ENCODE measurements around the gene CDH1. TPM values are rescaled to one million over a fixed set of nuclear protein-coding genes. Genes with fewer than 3 reads are reported as not detected.
A peak's percentile ranks its signal among the peaks of the same experiment; 100 is the strongest.

Gene CDH1
- total RNA-seq, 4 donors from 2014 or later = 190 to 551 (median 434) TPM

- Histone ChIP-seq H3K9me3 (no peaks in the 10 kb centered on the region), H3K4me3 (no peak overlapping the region), H3K4me1 (peaks cover 0 to 41% (median 22%) of the 10 kb centered on the region in 4 donors), H3K27ac (peak overlapping the region; percentile 74 to 83 (median 80)), H3K36me3 (no peaks in the 10 kb centered on the region), H3K27me3 (no peaks in the 10 kb centered on the region)
- intact Hi-C loops (cut with DNase I; ENCODE audit: low total_unique reads) = no loop called here
- in situ Hi-C loops (cut with MboI; ENCODE audit: low pct_ligation_motif_present in 1 of 4, low pct_unique_long_range_greater_than_20kb in 1 of 4, low sequenced_read_pairs in 3 of 4) = no loop called here
- TF ChIP-seq, protein P1, sequence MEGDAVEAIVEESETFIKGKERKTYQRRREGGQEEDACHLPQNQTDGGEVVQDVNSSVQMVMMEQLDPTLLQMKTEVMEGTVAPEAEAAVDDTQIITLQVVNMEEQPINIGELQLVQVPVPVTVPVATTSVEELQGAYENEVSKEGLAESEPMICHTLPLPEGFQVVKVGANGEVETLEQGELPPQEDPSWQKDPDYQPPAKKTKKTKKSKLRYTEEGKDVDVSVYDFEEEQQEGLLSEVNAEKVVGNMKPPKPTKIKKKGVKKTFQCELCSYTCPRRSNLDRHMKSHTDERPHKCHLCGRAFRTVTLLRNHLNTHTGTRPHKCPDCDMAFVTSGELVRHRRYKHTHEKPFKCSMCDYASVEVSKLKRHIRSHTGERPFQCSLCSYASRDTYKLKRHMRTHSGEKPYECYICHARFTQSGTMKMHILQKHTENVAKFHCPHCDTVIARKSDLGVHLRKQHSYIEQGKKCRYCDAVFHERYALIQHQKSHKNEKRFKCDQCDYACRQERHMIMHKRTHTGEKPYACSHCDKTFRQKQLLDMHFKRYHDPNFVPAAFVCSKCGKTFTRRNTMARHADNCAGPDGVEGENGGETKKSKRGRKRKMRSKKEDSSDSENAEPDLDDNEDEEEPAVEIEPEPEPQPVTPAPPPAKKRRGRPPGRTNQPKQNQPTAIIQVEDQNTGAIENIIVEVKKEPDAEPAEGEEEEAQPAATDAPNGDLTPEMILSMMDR (IDR thresholded peaks at IDR 0.05) = no peak
- peak in 2 of 3 donors; percentile 50 to 54 for TF ChIP-seq POLR2AphosphoS5 (IDR thresholded peaks at IDR 0.05)
- peak; percentile 83 for DNase-seq
- WGBS, 2 donors (ENCODE audit: low coverage in 1 of 2) = 56 to 59% methylated on average over 8 to 12 of the region's 12 CpGs
Measured at GRCh38 chr16:68722119-68723024, 14.7 kb upstream of the CDH1 start.

DNA sequence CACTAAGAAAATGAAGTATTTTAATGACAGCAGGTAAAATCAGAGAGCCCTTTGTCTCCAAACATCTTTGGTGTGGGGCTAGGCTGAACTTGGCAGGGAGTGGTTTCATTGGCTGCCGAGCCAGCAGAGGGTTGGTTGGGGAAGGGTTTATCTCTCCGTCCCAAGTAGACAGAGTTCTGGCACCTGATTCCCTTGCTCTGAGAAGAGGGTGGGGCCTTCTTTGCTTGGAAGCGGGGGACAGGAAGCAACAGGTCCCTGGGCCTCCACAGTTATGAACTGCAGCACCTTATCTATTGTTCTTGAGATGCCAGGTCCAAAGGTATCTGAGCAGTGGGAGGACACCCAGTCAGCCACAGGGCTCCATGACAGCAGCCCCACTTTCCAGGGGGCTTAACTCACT lies 12.3 kb upstream of the CDH1 start:
- peak overlapping the region; percentile 67 to 78 (median 71) for H3K27ac ChIP-seq
- in situ Hi-C loops (cut with MboI; ENCODE audit: low pct_ligation_motif_present in 1 of 4, low pct_unique_long_range_greater_than_20kb in 1 of 4, low sequenced_read_pairs in 3 of 4) = no loop called here
- H3K27me3 ChIP-seq = no peaks in the 10 kb centered on the region
- 55% methylated on average over 3 of the region's 3 CpGs; no CpG with 5 or more reads in 1 of the 2 donors for WGBS, 2 donors (ENCODE audit: low coverage in 1 of 2)
- peaks cover 0 to 41% (median 22%) of the 10 kb centered on the region in 4 donors for H3K4me1 ChIP-seq
- H3K36me3 ChIP-seq = no peaks in the 10 kb centered on the region
- no peaks in the 10 kb centered on the region for H3K9me3 ChIP-seq
- TF ChIP-seq EP300 (IDR thresholded peaks at IDR 0.05; ENCODE audit: low read depth) (no peak), POLR2AphosphoS5 (IDR thresholded peaks at IDR 0.05) (no peak), POLR2A (IDR thresholded peaks at IDR 0.05) (no peak)
- TF ChIP-seq, protein P1 (IDR thresholded peaks at IDR 0.05) = no peak
- peak; percentile 74 for DNase-seq
- intact Hi-C loops (cut with DNase I; ENCODE audit: low total_unique reads) = no loop called here
- H3K4me3 ChIP-seq = no peak overlapping the region

DNA sequence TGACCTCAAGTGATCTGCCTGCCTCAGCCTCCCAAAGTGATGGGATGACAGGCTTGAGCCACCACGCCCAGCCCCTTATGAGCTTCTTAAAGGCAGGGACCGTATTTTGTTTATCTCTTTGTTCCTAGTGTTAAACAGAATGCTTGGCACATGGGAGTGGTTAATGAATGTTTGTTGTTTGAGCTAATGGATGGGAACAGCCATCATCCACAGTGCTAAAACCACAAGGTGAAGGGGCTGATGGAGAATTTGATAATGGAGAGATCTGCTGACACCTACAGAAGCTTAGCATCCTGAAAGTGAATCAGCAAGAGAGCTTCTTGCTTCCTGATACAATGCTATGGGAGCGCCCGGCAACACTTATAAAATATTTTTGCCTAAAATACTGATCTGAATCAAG lies 8.6 kb upstream of the CDH1 start:
- in situ Hi-C loops (cut with MboI; ENCODE audit: low pct_ligation_motif_present in 1 of 4, low pct_unique_long_range_greater_than_20kb in 1 of 4, low sequenced_read_pairs in 3 of 4) = no loop called here
- TF ChIP-seq POLR2A (IDR thresholded peaks at IDR 0.05) (no peak), EP300 (IDR thresholded peaks at IDR 0.05; ENCODE audit: low read depth) (no peak), POLR2AphosphoS5 (IDR thresholded peaks at IDR 0.05) (no peak)
- TF ChIP-seq, protein P1 (IDR thresholded peaks at IDR 0.05) = no peak
- no peak for DNase-seq
- Histone ChIP-seq H3K9me3 (no peaks in the 10 kb centered on the region), H3K27ac (no peak overlapping the region), H3K4me1 (peaks cover 0 to 33% (median 20%) of the 10 kb centered on the region in 4 donors), H3K4me3 (no peak overlapping the region), H3K27me3 (no peaks in the 10 kb centered on the region), H3K36me3 (no peaks in the 10 kb centered on the region)
- intact Hi-C loops (cut with DNase I; ENCODE audit: low total_unique reads) = no loop called here
- 69 to 82% methylated on average over 4 of the region's 4 CpGs for WGBS, 2 donors (ENCODE audit: low coverage in 1 of 2)

DNA sequence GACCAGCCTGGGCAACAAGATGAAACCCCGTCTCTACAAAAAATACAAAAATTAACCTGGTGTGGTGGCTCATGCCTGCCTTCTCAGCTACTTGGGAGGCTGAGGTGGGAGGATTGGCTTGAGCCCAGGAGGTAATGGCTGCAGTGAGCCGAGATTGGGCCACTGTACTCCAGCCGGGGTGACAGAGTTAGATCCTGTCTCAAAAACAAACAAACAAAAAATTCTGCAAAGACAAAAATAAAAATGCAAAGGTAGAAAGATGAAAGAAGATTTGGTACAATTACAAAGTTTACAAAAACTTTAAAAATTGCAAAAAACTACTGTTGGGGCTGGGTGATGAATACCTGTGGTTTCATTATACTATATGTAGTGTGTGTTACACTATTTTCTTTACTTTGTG lies 5.5 kb upstream of the CDH1 start:
- Histone ChIP-seq H3K36me3 (no peaks in the 10 kb centered on the region), H3K27ac (peak overlapping the region; percentile 71 to 86 (median 86)), H3K27me3 (peaks cover 14% of the 10 kb centered on the region), H3K9me3 (no peaks in the 10 kb centered on the region), H3K4me3 (no peak overlapping the region), H3K4me1 (peaks cover 0 to 18% (median 11%) of the 10 kb centered on the region in 4 donors)
- in situ Hi-C loops (cut with MboI; ENCODE audit: low pct_ligation_motif_present in 1 of 4, low pct_unique_long_range_greater_than_20kb in 1 of 4, low sequenced_read_pairs in 3 of 4) (no loop called here), intact Hi-C loops (cut with DNase I; ENCODE audit: low total_unique reads) (no loop called here)
- TF ChIP-seq, protein P1 (IDR thresholded peaks at IDR 0.05) = no peak
- TF ChIP-seq EP300 (IDR thresholded peaks at IDR 0.05; ENCODE audit: low read depth) (no peak), POLR2A (IDR thresholded peaks at IDR 0.05) (no peak), POLR2AphosphoS5 (IDR thresholded peaks at IDR 0.05) (no peak)
- WGBS, 2 donors (ENCODE audit: low coverage in 1 of 2) = 36 to 69% methylated on average over 2 to 3 of the region's 3 CpGs
- DNase-seq = no peak
